A673 (cell line): Measurements from ENCODE around the gene ELAC1.

Source experiments
- EZH2 ChIP-seq: fragments of 200-600 bp; sonication (generic); IDR thresholded peaks from 2 replicates; pipeline ENCODE4 v1.6.1; 2017; ENCODE audit warnings: borderline replicate concordance, low read depth, mild to moderate bottlenecking, mixed read lengths, antibody characterized with exemption, low read length; ENCODE audit not compliant: poor library complexity, severe bottlenecking
- TF ChIP-seq, protein P1 (sequence below): fragments of 300-800, 200-600 bp; sonication (generic); conservative IDR thresholded peaks from 2 replicates; pipeline ENCODE4 v1.5.1; 2017; ENCODE audit warnings: low read depth, mild to moderate bottlenecking, antibody characterized with exemption, low read length, moderate library complexity, mixed read lengths

DNA sequence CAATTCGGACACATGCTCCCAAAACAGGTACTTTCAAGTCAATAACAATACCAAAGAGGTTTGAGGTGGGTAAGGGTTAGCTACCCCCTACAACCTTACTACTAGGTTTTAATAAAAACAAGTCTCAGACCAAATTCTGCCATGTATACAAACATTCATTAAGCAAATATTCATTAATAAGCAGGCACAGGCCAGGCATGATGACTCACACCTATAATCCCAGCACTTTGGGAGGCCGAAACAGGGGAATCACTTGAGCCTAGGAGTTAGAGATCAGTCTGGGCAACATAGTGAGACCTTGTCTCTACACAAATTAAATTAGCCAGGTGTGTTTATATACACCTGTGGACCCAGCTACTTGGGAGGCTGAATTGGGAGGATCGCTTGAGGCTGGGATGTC is 11.7 kb upstream of the ELAC1 start:
- TF ChIP-seq, protein P1, sequence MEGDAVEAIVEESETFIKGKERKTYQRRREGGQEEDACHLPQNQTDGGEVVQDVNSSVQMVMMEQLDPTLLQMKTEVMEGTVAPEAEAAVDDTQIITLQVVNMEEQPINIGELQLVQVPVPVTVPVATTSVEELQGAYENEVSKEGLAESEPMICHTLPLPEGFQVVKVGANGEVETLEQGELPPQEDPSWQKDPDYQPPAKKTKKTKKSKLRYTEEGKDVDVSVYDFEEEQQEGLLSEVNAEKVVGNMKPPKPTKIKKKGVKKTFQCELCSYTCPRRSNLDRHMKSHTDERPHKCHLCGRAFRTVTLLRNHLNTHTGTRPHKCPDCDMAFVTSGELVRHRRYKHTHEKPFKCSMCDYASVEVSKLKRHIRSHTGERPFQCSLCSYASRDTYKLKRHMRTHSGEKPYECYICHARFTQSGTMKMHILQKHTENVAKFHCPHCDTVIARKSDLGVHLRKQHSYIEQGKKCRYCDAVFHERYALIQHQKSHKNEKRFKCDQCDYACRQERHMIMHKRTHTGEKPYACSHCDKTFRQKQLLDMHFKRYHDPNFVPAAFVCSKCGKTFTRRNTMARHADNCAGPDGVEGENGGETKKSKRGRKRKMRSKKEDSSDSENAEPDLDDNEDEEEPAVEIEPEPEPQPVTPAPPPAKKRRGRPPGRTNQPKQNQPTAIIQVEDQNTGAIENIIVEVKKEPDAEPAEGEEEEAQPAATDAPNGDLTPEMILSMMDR = no peak
- TF ChIP-seq EZH2 = no peak
